C4-2B (cell line): Measurements from ENCODE around the gene TIGD2.

Experiments
- H3K27ac ChIP-seq: fragments of 450-650 bp; 2 replicates; pipeline ENCODE4 v1.5.1; 2017
- CTCF ChIP-seq: fragments of 450-650 bp; conservative IDR thresholded peaks from 2 replicates; pipeline ENCODE4 v1.5.1; 2017; ENCODE audit warnings: mild to moderate bottlenecking
- ZFX ChIP-seq: fragments of 450-650 bp; IDR thresholded peaks from 2 replicates; pipeline ENCODE4 v1.6.1; 2017

TIGD2 gene

GRCh38 chr4:89162987-89163386, 51.7 kb downstream of the TIGD2 start:
- no peak for TF ChIP-seq CTCF
- TF ChIP-seq ZFX = no peak
- H3K27ac ChIP-seq = no peak overlapping the region

- H3K27ac ChIP-seq = no peak overlapping the region
- TF ChIP-seq CTCF (peak; percentile 43), ZFX (no peak)
Observed at GRCh38 chr4:89164400-89164799, 53.1 kb downstream of the TIGD2 start.
